T-cell (primary cell): ENCODE data around the gene PTGES. TPM values are rescaled to one million over a fixed set of nuclear protein-coding genes. Genes with fewer than 3 reads are reported as not detected.
"Not testable (repeated sequence)": the region's sequence is repeated elsewhere in the genome, so short reads cannot be mapped to it uniquely, and the experiment has no call there.

Source experiments
- ATAC-seq, 4 experiments: fragments of 200-7000 bp in 3 of 4; fragments of 150-1000 bp in 1 of 4; cut with Tn5 transposase; replicated peaks in 1 of 4; 1 replicate in 3 of 4; 2 replicates in 1 of 4; pipeline ENCODE4 v1.10.0; 2021; ENCODE audit warnings: moderate library complexity in 3 of 4, mild to moderate bottlenecking in 2 of 4, moderate number of reproducible peaks in 1 of 4
- CTCF ChIA-PET, 2 donors: fragments of 300-600 bp; sonication (Branson Sonifier 250); formaldehyde crosslinking; loops; one replicate each; lab custom pipeline; 2022; ENCODE audit warnings: antibody characterized with exemption in 2 of 2; lab: Charles Lee
- POLR2A ChIA-PET, 2 donors: fragments of 300-600 bp; sonication (Branson Sonifier 250); formaldehyde crosslinking; loops; one replicate each; lab custom pipeline; 2022; ENCODE audit warnings: antibody characterized with exemption in 2 of 2; lab: Charles Lee
- DNase-seq, 35 experiments: peaks; one replicate each; pipeline versions ENCODE4 v3.0.0 to v3.0.0-alpha.2; 2013 to 2023
- H3K27ac ChIP-seq: one replicate; pipeline ENCODE4 v1.5.1; 2013; ENCODE audit warnings: low read length
- H3K27me3 ChIP-seq, 2 experiments: replicated peaks in 1 of 2; 1 replicate in 1 of 2; 2 replicates in 1 of 2; pipeline versions ENCODE4 v1.6.1 to v1.7.0; 2013; ENCODE audit warnings: low read length in 1 of 2, mixed read lengths in 1 of 2; ENCODE audit not compliant: control insufficient read depth in 2 of 2, insufficient read depth in 2 of 2; ENCODE audit errors: extremely low read depth in 1 of 2
- H3K36me3 ChIP-seq, 2 donors: 1 replicate in 1 of 2; 2 replicates in 1 of 2; pipeline versions ENCODE4 v1.6.1 to v1.7.0; 2013; ENCODE audit warnings: low read length in 1 of 2; ENCODE audit not compliant: control insufficient read depth in 2 of 2, insufficient read depth in 1 of 2; ENCODE audit errors: extremely low read depth in 1 of 2
- H3K4me1 ChIP-seq, 2 experiments: 1 replicate in 1 of 2; 2 replicates in 1 of 2; pipeline versions ENCODE4 v1.6.1 to v1.7.0; 2013; ENCODE audit warnings: low read length in 2 of 2, mixed read lengths in 1 of 2; ENCODE audit not compliant: insufficient read depth in 2 of 2, control insufficient read depth in 1 of 2; ENCODE audit errors: extremely low read depth in 1 of 2
- H3K4me3 ChIP-seq, 2 donors: 1 replicate in 1 of 2; 2 replicates in 1 of 2; pipeline versions ENCODE4 v1.5.1 to v1.7.0; 2013; ENCODE audit warnings: mild to moderate bottlenecking in 2 of 2, low read length in 1 of 2, moderate library complexity in 1 of 2; ENCODE audit not compliant: control insufficient read depth in 1 of 2; ENCODE audit errors: extremely low read depth in 1 of 2
- H3K9me3 ChIP-seq: 2 replicates; pipeline ENCODE4 v1.7.0; 2013
- H3K27ac Mint-ChIP-seq, 2 donors: one replicate each; pipeline ENCODE4 v1.8.0; 2020 to 2021; ENCODE audit warnings: mild to moderate bottlenecking in 2 of 2, mixed read lengths in 2 of 2
- H3K27me3 Mint-ChIP-seq, 2 donors: one replicate each; pipeline ENCODE4 v1.8.0; 2021 to 2022; ENCODE audit warnings: mixed read lengths in 2 of 2
- H3K36me3 Mint-ChIP-seq: one replicate; pipeline ENCODE4 v1.8.0; 2021; ENCODE audit warnings: mixed read lengths
- H3K4me1 Mint-ChIP-seq, 3 donors: one replicate each; pipeline ENCODE4 v1.8.0; 2020 to 2022; ENCODE audit warnings: mixed read lengths in 3 of 3, mild to moderate bottlenecking in 1 of 3
- H3K4me3 Mint-ChIP-seq, 3 donors: one replicate each; pipeline ENCODE4 v1.8.0; 2020 to 2022; ENCODE audit warnings: mild to moderate bottlenecking in 3 of 3, mixed read lengths in 3 of 3, moderate library complexity in 3 of 3
- H3K9me3 Mint-ChIP-seq, 3 donors: one replicate each; pipeline ENCODE4 v1.8.0; 2020 to 2022; ENCODE audit warnings: mixed read lengths in 3 of 3
- WGBS: methylation state at CpG from one replicate; pipeline ENCODE4 v1.1.5; 2013; ENCODE audit warnings: missing lambda C conversion rate; ENCODE audit not compliant: insufficient coverage; 5-methylcytosine and 5-hydroxymethylcytosine counted together
- total RNA-seq, 35 experiments: library from RNA in 6 of 35; stranded (reverse) in 6 of 35; fragments of 120-200 nt in 1 of 35; gene quantifications; one replicate each; pipeline versions ENCODE4 v1.2.1 to v1.2.4 and lab custom pipeline; 2013 to 2026

The PTGES gene
- total RNA-seq, 5 donors from 2014 or later (not counting 1 experiment from before 2014, with no cell fraction given): not detected

DNA sequence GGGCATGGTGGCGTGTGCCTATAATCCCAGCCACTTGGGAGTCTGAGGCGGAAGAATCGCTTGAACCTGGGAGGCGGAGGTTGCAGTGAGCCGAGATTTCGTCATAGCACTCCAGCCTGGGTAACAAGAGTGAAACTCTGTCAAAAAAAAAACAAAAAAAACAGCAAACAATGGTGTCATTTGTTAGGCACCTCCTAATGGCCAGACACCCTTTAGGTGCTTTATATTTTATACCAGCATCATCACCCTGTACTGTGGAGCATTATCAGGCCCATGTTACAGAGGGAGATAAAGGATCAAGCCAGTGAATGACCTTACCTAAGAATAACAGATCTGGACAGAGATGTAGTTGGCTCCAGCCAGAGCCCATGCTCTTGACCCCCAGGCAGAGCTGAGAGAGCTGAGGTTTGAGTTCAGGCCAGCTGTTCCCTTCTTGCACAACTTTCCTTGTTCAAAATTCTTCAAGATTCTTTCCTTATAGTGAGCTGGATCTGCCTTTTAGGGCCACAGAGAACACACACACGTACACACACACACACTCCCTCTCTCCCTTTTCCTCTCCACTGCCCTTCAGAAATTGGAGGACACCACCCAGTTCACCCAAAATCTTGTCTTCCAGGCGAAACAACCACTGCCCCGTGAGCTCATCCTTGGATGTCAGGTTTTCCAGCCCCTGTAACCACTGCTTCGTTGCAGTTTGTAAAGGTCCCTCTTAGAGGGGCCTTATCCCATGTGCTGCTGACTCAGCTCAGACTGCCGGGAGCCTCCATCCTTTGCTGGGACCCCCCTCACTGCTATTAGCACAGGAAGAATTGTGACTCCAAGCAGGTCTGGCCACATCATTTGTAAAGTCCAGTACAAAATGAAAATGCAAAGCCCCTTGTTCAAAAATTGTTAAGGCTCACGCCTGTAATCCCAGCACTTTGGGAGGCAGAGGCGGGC lies 10.4 kb upstream of the PTGES start:
- ATAC-seq: no peak
- H3K4me3 Mint-ChIP-seq: no peak overlapping the region
- Histone ChIP-seq H3K36me3 (no peaks in the 10 kb centered on the region), H3K4me3 (no peak overlapping the region), H3K9me3 (no peaks in the 10 kb centered on the region), H3K27ac (no peak overlapping the region), H3K27me3 (peaks cover 0 to 10% of the 10 kb centered on the region in 2 experiments), H3K4me1 (no peaks in the 10 kb centered on the region)
- H3K4me1 Mint-ChIP-seq: peaks cover 0 to 1% (median under 1%) of the 10 kb centered on the region in 3 donors
- no peaks in the 10 kb centered on the region for H3K36me3 Mint-ChIP-seq
- no peaks in the 10 kb centered on the region for H3K9me3 Mint-ChIP-seq
- CTCF ChIA-PET: interaction anchor here in 1 of 2 donors (0.7 kb wide), 1 partner anchor 26 kb away, joined by 7 read pairs; no protein-coding TSS in a partner anchor
- H3K27me3 Mint-ChIP-seq: peaks cover 0 to 5% of the 10 kb centered on the region in 2 donors
- WGBS: 81% methylated on average over 11 of the region's 13 CpGs
- POLR2A ChIA-PET: interaction anchor here (0.6 to 0.7 kb wide), 3 partner anchors 125 to 1537 kb away, joined by 4 to 8 read pairs (median 7); no protein-coding TSS in a partner anchor
- no peak overlapping the region for H3K27ac Mint-ChIP-seq
- no peak for DNase-seq

DNA sequence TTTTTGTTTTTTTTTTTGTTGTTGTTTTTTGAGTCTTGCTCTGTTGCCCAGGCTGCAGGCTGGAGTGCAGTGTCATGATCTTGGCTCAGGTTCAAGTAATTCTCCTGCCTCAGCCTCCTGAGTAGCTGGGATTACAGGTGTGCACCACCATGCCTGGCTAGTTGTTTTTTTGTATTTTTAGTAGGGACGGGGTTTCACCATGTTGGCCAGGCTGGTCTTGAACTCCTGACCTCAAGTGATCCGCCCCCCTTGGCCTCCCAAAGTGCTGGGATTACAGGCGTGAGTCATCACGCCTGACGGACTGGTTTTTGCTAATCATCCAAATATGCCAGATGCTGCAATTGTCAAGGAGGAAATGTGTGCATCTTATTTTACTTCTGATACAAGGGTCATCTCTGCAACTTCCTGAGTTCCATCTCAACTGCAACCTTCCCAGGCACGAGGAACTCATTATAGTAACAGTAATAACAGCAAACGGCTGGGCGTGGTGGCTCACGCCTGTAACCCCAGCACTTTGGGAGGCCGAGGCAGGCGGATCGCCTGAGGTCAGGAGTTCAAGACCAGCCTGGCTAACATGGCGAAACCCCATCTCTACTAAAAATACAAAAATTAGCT lies 9.6 kb upstream of the PTGES start:
- H3K4me3 ChIP-seq, H3K27me3 Mint-ChIP-seq, H3K27me3 ChIP-seq, H3K36me3 Mint-ChIP-seq, H3K27ac Mint-ChIP-seq, H3K36me3 ChIP-seq, H3K4me1 Mint-ChIP-seq, H3K4me1 ChIP-seq, H3K9me3 Mint-ChIP-seq, H3K4me3 Mint-ChIP-seq, POLR2A ChIA-PET, H3K9me3 ChIP-seq, ATAC-seq, H3K27ac ChIP-seq: not testable (repeated sequence)
- DNase-seq: peak in 1 of 35 experiments; percentile 4
- CTCF ChIA-PET: interaction anchor here in 1 of 2 donors (0.7 kb wide), 1 partner anchor 1445 kb away, joined by 4 read pairs; no protein-coding TSS in a partner anchor
- WGBS: 77% methylated on average over 7 of the region's 13 CpGs

DNA sequence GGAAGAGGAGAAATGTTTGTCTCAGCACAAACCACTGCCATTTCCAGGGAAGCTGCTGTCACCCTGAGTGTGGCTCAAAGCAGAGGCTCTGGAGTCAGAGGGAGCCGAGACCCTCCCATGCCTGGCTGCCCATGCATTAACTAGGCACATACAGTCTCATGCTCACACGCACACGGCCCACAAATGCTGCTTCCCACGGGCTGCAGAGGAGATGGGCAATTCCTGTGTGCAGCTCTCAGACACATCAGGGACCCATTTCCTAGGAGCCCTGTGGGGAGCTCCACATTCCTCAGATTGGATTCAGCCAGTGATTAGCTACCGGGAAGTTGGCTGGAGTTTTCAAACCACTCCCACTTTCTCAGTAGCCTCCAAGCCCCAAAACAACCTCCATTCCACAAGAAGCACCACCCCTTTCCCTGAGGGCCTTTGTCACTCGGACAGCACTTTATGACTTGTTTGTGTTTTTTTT lies 9.1 kb upstream of the PTGES start:
- DNase-seq: no peak
- ChIA-PET POLR2A (no interaction called here), CTCF (interaction anchor here in 1 of 2 donors (0.7 kb wide), 1 partner anchor 1446 kb away, joined by 4 read pairs; no protein-coding TSS in a partner anchor)
- no peak for ATAC-seq
- 85% methylated on average over 5 of the region's 6 CpGs for WGBS
- Mint-ChIP-seq H3K27ac (no peak overlapping the region), H3K4me1 (peaks cover 10 to 11% (median 11%) of the 10 kb centered on the region in 3 donors), H3K4me3 (no peak overlapping the region), H3K27me3 (peaks cover 0 to 6% of the 10 kb centered on the region in 2 donors), H3K9me3 (no peaks in the 10 kb centered on the region), H3K36me3 (no peaks in the 10 kb centered on the region)
- Histone ChIP-seq H3K9me3 (no peaks in the 10 kb centered on the region), H3K27ac (no peak overlapping the region), H3K4me3 (no peak overlapping the region), H3K4me1 (peaks cover 0 to 7% of the 10 kb centered on the region in 2 experiments), H3K27me3 (peaks cover 0 to 9% of the 10 kb centered on the region in 2 experiments), H3K36me3 (no peaks in the 10 kb centered on the region)

DNA sequence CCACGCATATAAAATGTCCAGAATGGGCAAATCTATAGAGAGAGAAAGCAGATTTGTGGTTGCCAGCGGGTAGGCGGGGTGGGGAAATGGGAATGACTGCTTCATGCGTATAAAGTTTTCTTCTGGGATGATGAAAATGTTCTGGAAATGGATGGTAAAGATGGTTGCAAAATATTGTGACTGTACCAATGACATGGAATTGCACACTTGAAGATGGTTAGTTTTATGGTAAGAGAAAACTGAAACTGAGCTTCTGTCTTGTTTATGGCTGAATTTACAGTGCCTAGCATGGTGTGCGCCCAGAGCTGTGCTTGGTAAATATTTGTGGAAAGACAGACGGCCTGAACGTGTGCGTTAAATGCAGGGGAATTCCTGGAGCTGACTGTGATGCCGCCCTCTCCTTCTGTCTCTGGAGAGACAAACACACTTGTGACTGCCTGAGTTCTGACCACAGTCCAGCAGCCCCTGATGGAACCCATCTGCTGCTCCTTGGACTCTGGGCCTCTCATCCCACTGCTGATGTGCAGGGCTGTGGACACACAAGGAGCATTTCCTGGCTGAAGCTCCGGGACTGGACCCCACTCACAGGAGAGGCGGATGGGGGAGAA lies 8.6 kb upstream of the PTGES start:
- no peak for ATAC-seq
- Histone ChIP-seq H3K27me3 (peaks cover 0 to 9% of the 10 kb centered on the region in 2 experiments), H3K9me3 (no peaks in the 10 kb centered on the region), H3K27ac (no peak overlapping the region), H3K4me1 (peaks cover 0 to 9% of the 10 kb centered on the region in 2 experiments), H3K36me3 (no peaks in the 10 kb centered on the region), H3K4me3 (no peak overlapping the region)
- Mint-ChIP-seq H3K4me1 (peaks cover 10 to 15% (median 14%) of the 10 kb centered on the region in 3 donors), H3K36me3 (no peaks in the 10 kb centered on the region), H3K9me3 (no peaks in the 10 kb centered on the region), H3K4me3 (no peak overlapping the region), H3K27me3 (peaks cover 0 to 6% of the 10 kb centered on the region in 2 donors), H3K27ac (no peak overlapping the region)
- ChIA-PET POLR2A (no interaction called here), CTCF (interaction anchor here in 1 of 2 donors (0.7 kb wide), 1 partner anchor 1447 kb away, joined by 4 read pairs; no protein-coding TSS in a partner anchor)
- 77% methylated on average over 9 of the region's 11 CpGs for WGBS
- DNase-seq: no peak

DNA sequence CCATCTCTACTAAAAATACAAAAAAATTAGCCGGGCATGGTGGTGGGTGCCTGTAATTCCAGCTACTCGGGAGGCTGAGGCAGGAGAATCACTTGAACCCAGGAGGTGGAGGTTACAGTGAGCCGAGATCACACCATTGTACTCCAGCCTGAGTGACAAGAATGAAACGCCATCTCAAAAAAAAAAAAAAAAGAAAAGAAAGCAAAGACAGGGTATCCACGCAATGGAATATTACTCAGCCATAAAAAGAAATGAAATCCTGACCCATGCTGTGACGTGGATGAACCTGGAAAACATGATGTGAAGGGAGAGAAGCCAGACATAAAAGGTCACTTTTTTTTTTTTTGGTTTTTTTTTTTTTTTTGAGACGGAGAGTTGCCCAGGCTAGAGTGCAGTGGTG lies 7.9 kb upstream of the PTGES start:
- H3K9me3 ChIP-seq, H3K27me3 ChIP-seq, ATAC-seq, H3K36me3 Mint-ChIP-seq, POLR2A ChIA-PET, H3K4me3 Mint-ChIP-seq, H3K4me3 ChIP-seq, H3K27me3 Mint-ChIP-seq, H3K27ac ChIP-seq, H3K4me1 ChIP-seq, H3K9me3 Mint-ChIP-seq, H3K36me3 ChIP-seq, CTCF ChIA-PET, H3K27ac Mint-ChIP-seq, DNase-seq: not testable (repeated sequence)
- peaks cover 10 to 17% (median 14%) of the 10 kb centered on the region in 3 donors for H3K4me1 Mint-ChIP-seq
- WGBS: 80% methylated on average over 1 of the region's 7 CpGs
